GM19035 (cell line): ENCODE data around the gene FAM114A2.
A peak's percentile ranks its signal among the peaks of the same experiment; 100 is the strongest.

ENCODE experiments used
- ATAC-seq: cut with Tn5 transposase; IDR thresholded peaks from one replicate; pipeline ENCODE4 v1.9.1; 2021; ENCODE audit not compliant: unreplicated experiment

FAM114A2 gene

DNA sequence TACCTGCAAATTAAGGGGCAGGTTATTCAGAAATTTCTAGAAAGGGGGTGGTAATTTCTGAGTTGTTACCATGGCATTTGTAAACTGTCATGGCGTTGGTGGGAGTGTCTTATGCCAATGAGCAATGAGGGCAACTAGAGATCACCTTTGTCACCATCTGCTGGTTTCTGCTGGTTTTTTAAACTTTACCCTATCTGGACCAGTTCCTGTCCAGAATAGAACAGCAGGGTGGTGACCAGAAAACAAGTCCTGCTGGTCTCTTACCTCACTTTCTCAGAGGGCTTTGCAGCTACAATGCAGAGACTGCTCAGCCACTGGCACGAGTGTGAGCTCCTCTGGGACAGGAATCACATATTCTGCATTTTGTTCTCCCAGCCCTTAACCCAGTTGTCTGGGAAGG lies 51.4 kb downstream of the FAM114A2 start:
- no peak for ATAC-seq

DNA sequence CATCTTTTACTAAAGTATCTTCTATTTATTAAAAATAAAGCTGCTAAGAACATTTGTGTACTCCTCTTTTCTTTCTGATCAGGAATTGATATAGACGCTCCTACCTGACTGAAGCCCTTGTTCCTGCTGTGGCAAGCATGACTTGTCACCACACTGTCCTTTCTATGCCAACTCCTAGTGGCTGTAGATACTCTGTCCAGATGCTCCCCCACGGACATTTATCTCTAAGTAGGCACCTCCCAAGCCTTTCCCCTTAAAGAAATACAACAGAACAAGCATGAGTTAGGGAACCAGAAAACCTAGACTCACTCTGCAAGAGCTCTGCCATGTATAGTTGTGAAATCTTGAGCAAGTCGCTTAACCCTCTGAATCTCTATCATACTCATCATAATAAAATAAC lies 53.2 kb downstream of the FAM114A2 start:
- ATAC-seq = no peak

DNA sequence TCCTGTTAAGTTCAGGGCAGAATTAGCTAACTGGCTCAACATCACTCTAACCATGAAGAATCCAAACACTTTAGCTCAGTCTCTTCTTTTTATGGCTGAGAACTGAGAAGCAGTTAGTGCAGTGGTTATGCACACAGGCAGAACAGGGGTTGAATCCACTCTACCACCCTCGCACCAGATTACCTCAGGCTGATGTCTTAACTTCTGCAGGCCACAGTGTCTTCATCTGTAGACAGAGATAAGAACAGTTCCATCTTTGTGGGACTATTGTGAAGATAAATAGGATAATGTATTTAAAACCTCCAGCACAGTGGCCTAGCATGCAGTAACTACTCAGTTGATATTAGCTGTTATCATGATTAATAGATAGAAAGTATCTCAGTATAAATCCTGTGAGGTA lies 54.8 kb downstream of the FAM114A2 start:
- no peak for ATAC-seq

DNA sequence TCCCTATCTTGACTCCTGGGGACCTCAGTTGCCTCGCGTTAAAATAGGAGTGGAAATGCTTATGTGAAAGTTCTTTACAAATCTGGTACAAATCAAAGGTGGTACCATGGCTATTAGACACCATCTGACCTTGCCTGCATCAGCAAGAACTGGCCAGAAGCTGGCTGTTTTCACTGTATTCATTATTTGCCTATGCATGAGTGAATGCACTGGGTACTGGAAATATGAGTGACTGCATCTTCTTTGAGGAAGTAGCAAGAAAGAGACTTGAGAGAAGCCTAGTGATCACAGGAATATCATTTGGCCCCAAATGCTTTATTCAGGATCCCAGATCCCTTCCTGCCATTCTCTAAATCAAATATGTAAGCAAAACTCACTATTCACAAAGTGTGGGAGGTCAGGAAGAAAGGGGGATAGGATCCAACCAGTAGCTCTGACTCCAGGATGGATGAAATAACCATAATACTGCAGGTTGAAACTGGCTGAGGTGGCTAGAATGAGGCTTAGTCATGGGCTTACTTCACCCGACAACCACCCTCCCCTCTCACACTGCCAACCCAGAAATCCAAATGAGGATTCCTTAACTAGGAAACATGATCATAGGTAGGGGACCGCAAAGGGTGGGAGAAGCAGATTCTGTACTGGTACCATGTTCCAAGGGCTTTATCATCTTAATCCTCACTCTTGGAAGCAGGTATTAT lies 56.7 kb downstream of the FAM114A2 start:
- ATAC-seq = no peak

DNA sequence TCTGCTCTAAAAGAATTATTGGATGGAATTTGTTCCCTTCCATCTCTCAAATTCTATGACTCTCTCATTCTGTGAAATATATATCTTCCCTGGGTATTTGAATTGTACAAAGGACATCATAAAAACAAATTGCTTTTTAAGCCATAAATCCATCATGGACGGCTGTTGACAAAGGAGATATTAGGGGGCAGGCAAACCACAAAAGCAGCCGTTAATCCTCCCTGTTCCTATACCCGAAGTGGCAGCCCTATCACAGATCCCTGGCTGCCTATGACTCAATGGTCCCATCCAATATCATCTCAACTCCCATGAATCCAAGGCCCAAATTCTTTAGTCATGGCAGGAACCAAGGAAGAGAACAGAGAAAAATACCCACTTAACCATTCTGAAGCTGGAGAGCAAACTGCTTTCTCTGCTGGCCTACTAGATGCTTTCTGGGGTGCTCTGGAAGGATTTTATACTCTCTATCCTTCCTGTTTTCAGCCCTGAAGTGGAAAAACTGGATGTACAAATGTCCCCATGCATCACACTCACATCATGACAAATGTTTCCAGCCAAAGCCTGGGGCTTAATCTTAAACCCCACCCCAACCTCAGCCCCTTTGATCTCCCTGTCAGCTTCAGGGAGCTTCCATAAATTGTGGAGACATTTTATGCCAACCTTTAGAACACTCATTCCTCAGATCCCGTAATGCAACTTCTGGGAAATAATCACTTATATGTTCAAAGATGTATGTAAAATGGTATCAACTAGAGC lies 59.5 kb downstream of the FAM114A2 start:
- no peak for ATAC-seq

DNA sequence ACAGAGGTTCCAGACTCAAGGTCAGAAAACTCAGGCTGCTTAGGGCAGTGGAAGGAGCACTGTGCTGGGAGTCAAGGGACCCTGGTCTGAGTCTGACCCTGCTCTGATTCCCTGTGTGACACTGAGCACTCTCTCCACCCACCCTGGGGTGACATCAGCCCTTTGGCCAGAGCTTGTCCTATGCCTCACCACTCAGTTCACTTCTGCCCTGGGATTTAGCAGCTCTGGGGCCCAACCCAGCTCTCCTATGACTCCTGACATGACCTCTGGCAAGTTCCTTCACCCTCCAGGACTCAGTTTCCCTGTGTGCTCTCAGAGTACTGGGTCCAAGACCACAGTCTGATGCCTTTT lies 63.9 kb downstream of the FAM114A2 start:
- peak; percentile 23 for ATAC-seq

DNA sequence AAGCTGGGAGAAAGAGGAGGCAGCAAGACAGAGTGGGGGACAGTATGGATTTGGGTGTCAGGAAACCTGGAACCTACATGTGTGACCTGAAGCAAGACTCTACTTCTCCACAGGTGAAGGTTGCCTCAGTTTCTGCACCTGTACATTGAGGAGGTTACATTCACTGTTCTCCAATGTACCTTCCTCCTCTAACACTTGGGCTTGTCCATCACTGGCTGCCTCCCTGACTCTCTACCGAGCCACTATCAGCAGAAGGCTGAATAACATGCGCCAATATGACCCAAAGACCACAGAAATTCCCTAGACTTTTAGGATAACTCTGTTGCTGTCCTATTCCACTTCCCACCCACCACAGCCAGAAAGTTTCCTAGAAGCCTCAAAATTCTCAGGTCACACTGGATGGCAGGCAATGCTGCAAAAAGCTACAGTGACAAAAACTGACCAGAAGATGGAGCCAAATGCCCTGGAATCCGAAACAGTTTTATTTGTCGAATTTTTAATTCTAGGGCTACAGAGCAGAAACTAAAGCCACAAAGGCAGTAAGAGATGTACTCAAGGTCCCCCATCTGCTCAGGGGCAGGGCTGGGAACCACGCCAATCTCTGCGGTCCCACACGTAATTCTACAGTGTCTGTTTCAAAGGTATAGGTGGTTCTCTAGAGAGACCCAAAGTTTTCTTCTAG lies 64.4 kb downstream of the FAM114A2 start:
- peak; percentile 57 for ATAC-seq

DNA sequence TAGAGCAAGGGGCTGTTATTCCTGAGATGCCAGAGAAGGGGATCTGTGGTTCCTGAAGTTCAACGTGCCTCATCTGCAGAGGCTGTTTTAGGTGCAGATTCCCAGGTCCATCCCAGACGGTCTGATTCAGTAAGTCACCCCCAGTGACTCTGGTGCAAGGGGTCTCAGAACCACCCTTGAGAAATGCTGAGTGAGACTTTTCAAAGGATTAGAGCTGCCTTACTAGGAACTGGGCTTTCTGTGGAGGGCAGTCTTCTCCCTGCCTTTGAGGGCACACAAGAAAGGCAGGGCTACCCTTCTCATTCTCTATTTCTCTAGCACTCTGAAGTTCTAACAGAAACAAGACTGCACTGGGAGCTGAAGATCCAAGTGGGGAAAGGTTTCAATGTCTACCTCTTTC lies 66.5 kb downstream of the FAM114A2 start:
- no peak for ATAC-seq

DNA sequence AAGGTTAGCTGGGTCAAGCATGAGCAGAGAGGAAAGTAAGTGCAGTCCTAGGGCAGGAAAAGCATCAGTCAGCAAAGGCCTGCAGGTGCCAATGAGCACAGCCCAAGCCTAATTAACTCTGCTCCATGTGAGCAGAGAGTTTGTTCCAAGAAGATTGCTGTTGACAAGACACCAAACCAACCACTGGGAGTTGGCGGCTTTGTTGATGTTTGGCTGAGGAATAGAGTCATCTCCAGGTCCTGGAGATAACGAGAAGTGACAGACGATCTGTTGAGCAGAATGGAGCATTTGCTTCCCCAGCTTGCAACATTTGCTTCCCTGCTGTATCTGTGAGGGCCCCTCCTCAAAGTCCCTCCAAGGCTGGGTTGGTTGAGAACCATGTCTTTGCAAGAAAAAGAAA lies 68.2 kb downstream of the FAM114A2 start:
- no peak for ATAC-seq

DNA sequence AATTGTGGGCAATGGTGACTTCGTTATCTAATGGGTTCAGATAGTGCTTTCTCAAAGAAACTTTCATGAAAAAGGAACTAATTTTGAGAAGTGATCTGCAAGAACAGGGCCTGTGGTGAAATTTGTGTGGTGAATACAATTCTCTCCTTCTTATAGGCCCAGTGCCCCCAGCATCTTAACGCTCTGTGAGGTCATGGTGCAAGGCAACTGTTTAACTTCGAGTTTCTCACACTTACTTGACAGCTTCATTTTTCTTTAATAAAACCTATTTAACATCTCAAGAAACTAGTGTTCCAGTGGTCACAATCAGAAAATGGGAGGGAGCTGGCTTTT lies 69.2 kb downstream of the FAM114A2 start:
- ATAC-seq = no peak

DNA sequence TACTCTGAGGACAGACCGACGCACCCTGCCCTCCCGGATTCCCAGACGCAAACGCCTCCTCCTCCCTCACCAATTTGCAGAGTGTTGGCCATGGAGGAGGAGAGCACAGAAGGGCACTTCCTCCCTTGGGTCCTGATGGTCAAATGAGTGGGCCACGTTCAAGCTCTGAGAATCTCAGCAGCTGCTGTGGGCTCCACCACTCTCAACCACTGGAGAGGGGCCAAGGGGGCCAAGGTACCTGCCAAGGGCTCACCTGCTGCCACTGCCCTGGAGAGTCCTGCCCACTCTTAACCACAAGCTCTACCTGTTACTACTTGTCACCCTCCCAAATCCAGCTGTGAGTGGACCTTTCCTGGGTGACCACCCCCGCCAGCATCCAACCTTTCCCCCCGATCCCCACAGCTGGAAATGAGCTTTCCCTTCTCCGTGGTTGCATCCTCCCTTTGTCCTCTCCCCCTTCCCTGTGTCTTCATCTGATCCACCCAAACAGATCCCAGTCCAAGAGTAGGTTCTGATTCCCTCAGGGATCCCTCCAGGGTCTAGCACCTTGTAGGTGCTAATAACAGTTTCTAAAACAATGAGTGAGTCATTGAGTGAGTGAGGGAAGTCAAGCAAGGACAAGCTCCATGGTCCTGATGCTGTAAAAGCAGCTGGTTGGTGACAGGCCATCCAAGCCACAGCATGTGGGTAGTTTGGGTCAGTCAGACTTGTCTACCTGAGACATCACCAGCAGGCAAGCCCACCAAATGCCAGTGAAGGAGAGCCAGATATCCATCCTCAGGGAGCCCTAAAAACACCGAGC lies 69.7 kb downstream of the FAM114A2 start:
- no peak for ATAC-seq

DNA sequence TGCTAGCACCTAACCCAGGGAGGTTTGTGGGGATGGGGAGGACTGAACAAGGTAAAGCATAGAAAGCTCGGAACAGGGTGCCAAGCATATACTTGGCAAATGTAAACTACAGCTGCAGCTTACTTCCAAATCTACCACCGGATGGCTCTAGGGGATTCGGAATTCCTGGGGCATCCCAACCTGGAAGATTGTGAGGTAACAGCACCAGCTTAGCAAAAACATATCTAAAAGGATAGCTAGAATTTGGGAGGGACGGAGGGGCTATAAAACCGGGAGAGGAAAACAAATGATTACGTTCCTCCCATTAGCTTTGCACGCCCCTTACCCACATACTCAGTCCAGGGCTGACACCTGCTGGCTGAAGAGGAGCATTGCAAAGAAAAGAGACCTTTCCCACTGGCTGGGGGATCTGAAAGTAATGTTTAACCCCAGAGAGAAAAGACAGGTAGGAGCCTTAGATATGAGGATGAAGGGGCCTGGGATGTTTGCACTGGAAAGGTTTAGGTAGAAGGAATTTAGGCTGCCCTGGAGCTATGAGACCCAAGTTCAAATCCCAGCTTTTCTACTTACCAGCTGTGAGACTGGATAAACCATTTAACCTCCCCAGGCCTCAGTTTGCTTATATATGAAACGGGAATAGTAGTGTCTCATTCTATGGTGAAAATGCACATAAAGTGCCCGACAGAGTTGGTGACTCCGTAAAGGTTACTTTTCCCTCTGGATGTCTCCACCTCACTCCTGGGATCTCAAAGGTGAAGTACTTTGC lies 73.6 kb downstream of the FAM114A2 start:
- peak; percentile 69 for ATAC-seq

DNA sequence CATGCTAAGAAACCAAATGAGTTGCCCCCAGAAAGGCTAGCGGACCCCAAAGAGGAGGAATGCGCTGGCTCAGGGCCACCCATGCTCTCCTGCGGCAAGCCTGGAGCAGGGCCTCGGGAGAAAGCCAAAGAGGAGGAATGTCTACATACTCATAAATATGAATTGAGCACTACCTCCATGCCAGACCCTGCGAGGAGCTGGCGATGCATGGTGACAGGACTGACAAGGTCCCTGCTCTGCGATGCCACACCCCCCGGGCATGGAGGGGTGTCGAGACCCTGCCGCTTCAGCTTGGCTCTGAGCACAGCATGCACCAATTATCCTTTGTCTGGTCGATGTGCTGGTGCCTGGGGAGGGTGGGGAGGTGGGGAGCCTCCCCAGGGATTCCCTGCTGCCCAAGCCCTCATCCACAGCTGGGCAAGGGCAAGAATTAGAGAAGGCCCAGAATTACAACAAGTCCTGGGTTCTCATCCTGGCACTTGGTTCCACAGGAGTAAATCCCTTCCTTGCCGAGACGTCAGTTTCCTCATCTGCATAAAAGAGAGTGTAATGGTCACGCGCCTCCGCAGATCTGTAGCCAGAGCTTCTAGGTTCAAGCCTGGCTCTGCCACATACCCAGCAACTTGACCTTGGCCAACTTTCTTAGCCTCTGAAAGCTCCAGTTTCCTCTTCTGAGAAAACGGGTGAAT lies 74.4 kb downstream of the FAM114A2 start:
- ATAC-seq = no peak

DNA sequence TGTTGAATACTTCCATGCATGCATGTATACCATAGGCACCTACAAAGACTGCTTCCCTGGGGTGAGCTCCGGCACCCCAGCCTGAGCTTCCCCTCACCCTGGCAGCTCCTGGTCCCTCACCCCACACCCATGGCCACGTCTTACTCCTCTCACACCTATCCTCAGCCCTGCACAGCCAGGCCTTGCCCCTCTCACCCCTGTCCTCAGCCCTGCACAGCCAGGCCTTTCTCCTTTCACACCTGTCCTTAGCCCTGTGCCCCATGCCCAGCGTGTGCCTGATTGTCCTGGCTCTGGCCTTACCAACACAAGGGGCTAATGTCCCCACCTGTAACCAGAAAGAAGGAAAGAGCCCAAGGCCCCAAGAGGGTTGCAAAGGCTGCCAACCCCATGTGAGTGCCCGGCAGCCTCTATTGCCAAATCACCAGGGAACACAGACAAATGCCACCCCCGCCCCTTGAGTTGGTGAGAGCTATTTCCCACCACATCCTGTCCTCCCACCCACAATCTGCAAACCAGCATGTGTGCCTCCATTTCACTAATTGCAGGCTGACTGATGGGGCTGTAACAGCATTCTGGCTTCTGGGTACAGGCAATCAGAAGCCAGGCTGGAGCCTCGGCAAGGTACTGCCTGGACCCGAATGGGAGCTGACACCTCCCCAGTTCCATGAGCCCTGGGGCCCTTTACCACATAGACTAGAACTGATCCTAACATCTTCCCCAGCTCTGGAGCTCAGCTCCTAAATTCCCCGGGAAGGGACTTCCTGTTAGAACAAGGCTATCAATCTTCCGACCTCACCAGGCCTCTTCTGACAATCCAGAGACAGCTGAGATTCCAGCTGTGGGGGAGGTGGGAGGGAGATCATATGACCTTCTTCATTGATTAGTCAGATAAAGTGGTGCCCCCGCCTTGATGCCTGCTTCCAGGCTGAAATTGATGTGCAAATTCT lies 78.2 kb downstream of the FAM114A2 start:
- ATAC-seq = no peak

DNA sequence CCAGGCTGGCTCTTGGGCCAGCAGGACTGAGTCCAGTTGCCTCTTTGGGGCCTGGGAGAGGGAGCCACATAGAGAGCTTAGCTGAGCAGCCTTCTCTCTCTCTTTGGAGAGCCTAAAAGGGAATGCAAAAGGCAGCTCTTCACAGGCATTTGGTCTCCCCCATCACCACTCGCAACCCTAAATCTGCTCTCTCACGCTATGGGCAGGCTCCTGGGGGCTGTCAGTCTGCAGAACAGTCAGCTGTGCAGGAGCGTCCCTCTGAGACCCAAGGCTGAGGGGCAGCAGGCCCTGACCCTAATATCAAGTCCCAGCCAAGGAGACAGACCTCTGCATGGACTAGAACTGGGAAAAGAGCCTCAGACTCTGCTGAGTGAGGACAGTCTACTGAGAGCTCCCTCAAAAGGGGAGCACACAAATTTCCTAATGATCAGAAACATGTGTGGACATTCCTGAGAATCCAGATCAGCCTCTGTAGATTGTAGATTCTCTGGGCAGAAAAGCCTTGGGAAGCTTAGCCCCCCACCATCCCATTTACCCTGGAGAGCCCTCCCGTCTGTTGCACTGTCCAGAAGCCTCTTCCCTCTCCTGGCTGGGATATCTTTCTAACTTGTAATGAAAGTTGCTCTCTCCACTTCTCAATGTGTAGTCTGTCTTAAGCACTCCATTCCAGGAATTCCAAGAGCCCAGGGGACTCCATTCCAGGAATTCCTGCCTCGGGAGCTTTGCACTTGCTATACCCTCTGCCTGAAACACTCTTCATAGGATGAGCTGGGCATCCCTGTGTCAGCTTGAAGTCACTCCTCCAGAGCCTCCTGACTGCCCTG lies 79.4 kb downstream of the FAM114A2 start:
- ATAC-seq = no peak

DNA sequence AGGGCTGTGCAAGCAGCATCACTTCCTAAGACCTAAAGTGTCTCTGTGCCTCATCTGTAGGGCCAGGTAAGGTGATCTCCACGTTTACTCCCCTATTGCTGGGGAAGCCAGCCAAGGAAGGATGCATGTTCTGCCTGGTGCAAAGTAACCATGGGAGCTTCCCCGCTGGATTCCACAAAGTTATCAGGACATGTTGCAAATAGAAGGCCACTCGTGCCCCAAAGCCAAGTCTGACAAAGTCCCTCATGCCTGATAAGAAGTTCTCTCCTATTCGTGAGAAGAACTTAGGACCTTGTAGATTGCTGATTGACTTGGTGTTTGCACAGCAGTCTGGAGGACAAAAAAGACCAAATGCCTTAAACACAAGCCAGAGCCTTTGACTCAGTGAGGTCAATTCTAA lies 81.5 kb downstream of the FAM114A2 start:
- ATAC-seq = no peak

DNA sequence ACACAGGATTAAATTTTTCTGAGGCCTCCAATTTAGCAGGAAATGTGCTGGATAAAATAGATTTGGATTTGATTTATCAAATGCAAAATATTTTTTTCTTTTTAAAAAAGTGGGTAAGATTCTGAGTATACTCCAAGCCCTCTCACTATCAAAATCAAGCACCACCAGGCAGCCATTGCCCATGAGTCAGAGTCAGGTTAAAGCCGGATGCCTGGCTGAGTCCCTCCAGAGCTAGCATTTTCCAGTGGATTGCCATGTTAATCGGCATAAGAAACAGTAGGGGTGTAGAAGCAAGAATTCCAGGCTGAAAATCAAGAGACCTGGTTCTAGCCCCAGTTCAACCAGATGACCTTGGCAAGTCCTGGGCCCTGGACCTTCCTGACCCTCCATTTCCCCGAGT lies 85.3 kb downstream of the FAM114A2 start:
- no peak for ATAC-seq

DNA sequence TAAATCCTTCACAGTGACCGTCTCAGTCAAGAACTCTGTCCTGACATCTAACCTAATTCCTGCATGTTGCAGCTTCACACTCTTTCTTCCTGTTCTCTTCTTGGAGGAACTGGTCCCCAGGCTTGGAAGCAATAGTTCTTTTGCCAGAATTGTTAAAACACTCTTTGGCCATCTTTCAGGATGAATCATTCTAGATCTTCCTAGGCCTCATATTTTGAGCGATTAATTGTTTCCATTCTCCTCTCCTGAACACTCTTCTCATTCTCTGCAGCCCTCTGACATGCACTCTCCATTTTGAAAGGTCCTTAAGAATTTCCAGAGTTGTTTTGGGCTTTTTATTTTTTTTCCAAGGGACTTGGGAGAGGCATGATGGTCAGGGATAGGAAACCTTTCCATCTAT lies 85.8 kb downstream of the FAM114A2 start:
- no peak for ATAC-seq
